Measurements from ENCODE around the gene CPM. TPM values are rescaled to one million over a fixed set of nuclear protein-coding genes. Genes with fewer than 3 reads are reported as not detected.

Gene CPM
- polyA plus RNA-seq, 1 experiment = 5.4 TPM

DNA sequence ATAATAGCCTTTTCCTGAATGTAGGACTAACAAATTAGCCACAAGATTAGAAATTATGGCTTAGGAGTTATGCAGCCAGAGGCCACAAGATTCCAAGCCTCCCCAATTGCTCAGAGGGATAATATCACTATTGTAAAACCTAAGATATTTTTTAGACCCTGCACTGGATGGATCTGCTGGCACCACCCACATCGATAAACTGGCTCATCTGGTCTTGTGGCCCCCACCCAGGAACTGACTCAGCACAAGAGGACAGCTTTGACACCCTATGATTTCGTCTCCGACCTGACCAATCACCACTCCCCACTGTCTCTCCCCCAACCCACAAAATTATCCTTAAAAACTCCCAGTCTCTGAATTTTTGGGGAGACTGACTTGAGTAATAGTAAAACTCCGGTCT, 54.7 kb downstream of the CPM start:
- no peaks in the 10 kb centered on the region for H3K9me3 ChIP-seq (ENCODE audit: control insufficient read depth, insufficient read depth, low read length)
- CTCF ChIA-PET = no interaction called here
- H3K27ac ChIP-seq (ENCODE audit: low read depth, low read length) = no peak overlapping the region
- TF ChIP-seq, protein P1, sequence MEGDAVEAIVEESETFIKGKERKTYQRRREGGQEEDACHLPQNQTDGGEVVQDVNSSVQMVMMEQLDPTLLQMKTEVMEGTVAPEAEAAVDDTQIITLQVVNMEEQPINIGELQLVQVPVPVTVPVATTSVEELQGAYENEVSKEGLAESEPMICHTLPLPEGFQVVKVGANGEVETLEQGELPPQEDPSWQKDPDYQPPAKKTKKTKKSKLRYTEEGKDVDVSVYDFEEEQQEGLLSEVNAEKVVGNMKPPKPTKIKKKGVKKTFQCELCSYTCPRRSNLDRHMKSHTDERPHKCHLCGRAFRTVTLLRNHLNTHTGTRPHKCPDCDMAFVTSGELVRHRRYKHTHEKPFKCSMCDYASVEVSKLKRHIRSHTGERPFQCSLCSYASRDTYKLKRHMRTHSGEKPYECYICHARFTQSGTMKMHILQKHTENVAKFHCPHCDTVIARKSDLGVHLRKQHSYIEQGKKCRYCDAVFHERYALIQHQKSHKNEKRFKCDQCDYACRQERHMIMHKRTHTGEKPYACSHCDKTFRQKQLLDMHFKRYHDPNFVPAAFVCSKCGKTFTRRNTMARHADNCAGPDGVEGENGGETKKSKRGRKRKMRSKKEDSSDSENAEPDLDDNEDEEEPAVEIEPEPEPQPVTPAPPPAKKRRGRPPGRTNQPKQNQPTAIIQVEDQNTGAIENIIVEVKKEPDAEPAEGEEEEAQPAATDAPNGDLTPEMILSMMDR (IDR thresholded peaks at IDR 0.05; ENCODE audit: low read depth, low read length) = no peak
- H3K4me3 ChIP-seq (ENCODE audit: low read depth, low read length) = no peak overlapping the region
- DNase-seq (ENCODE audit: low read depth, low spot score) = no peak
- POLR2A ChIA-PET = no interaction called here
- H3K27me3 ChIP-seq (ENCODE audit: control insufficient read depth, insufficient read depth, low read length) = no peaks in the 10 kb centered on the region

DNA sequence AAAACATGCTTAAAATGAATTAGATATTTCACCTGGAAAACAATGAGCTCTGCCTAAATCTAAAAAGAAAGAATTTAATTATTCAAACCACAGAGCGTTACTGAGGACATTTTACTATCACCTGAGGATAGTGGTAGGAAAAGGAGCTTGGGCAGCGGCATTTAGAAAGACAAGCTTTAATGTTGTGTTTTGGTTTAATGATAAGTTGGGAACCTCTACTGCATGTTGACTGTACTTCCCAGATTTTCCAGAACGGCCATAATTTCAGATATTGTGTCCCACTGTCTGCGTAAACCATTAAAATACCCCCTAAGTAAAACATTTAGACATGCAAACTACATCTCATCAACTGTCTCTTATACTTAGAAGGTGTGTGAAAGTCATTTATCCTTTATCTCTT, 55.4 kb downstream of the CPM start:
- no peak overlapping the region for H3K27ac ChIP-seq (ENCODE audit: low read depth, low read length)
- TF ChIP-seq, protein P1 (IDR thresholded peaks at IDR 0.05; ENCODE audit: low read depth, low read length) = no peak
- no peaks in the 10 kb centered on the region for H3K27me3 ChIP-seq (ENCODE audit: control insufficient read depth, insufficient read depth, low read length)
- no peak overlapping the region for H3K4me3 ChIP-seq (ENCODE audit: low read depth, low read length)
- ChIA-PET POLR2A (no interaction called here), CTCF (interaction anchor here (0.9 to 1.7 kb wide), 3 partner anchors 11 to 279 kb away, joined by 3 to 5 read pairs (median 4); no protein-coding TSS in a partner anchor)
- no peak for DNase-seq (ENCODE audit: low read depth, low spot score)
- H3K9me3 ChIP-seq (ENCODE audit: control insufficient read depth, insufficient read depth, low read length) = no peaks in the 10 kb centered on the region

DNA sequence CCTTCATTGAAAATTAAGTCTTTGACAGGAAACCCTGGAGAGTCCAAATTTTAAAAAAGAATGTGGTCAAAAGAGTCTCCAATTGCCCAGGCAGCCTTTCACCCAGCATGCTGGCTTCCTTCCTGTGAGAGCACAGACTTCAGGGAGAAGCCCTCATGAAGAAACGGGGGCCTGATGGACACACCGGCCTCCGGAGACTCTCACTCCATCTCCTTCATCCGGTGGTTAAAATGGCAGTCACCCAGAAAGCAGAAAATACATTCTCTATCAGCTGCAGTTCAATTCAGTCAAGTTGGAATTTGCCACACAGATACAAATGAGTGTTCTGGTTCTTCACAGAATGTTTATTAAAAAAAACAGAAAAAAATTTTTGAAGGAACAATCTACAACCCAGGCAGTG, 56.5 kb downstream of the CPM start:
- no peaks in the 10 kb centered on the region for H3K27me3 ChIP-seq (ENCODE audit: control insufficient read depth, insufficient read depth, low read length)
- no peak overlapping the region for H3K27ac ChIP-seq (ENCODE audit: low read depth, low read length)
- ChIA-PET CTCF (interaction anchor here (0.9 to 1.7 kb wide), 2 partner anchors 14 to 280 kb away, joined by 3 to 4 read pairs; no protein-coding TSS in a partner anchor), POLR2A (no interaction called here)
- TF ChIP-seq, protein P1 (IDR thresholded peaks at IDR 0.05; ENCODE audit: low read depth, low read length) = no peak
- no peak for DNase-seq (ENCODE audit: low read depth, low spot score)
- H3K4me3 ChIP-seq (ENCODE audit: low read depth, low read length) = no peak overlapping the region
- H3K9me3 ChIP-seq (ENCODE audit: control insufficient read depth, insufficient read depth, low read length) = no peaks in the 10 kb centered on the region

DNA sequence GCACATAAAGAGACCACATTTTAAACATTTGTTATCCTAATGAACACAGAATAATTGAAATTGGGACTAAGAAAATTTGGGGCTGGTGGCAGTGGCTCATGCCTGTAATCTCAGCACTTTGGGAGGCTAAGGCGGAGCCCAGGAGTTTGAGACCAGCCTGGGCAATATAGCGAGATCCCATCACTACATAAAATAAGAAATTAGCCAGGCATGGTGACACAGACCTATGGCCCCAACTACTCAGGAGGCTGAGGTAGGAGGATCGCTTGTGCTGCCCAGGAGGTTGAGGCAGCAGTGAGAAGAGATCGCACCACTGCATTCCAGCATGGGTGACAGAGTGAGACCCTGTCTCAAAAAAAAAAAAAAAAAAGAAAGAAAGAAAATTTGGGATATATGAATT, 59.7 kb downstream of the CPM start:
- no peaks in the 10 kb centered on the region for H3K27me3 ChIP-seq (ENCODE audit: control insufficient read depth, insufficient read depth, low read length)
- ChIA-PET POLR2A (interaction anchor here (0.7 kb wide), 1 partner anchor 12 kb away, joined by 7 read pairs; no protein-coding TSS in a partner anchor), CTCF (interaction anchor here (0.7 to 6.9 kb wide), 3 partner anchors 14 to 197 kb away, joined by 4 to 48 read pairs (median 5); no protein-coding TSS in a partner anchor)
- H3K9me3 ChIP-seq (ENCODE audit: control insufficient read depth, insufficient read depth, low read length) = no peaks in the 10 kb centered on the region
- H3K27ac ChIP-seq (ENCODE audit: low read depth, low read length) = no peak overlapping the region
- no peak for DNase-seq (ENCODE audit: low read depth, low spot score)
- TF ChIP-seq, protein P1 (IDR thresholded peaks at IDR 0.05; ENCODE audit: low read depth, low read length) = no peak
- no peak overlapping the region for H3K4me3 ChIP-seq (ENCODE audit: low read depth, low read length)

DNA sequence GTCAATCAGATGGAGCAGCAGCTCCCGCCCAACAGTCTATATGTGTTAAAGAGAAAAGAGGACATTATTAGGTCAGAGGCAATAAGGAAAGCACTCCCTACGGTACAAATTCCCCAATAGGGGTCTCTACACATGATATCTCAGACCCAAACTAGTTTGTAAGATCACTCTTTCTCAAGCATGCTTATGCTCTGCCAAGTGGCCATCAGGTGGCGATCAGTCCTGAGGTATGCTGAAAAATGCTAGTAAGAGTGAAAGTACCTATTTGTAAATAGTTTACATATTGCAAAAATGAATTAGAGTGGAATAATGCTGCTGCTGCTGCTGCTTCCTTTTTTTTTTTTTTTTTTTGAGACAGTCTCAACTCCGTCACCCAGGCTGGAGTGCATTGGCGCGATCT, 61.0 kb downstream of the CPM start:
- TF ChIP-seq, protein P1 (IDR thresholded peaks at IDR 0.05; ENCODE audit: low read depth, low read length) = peak; percentile 40
- no peak for DNase-seq (ENCODE audit: low read depth, low spot score)
- Histone ChIP-seq H3K9me3 (ENCODE audit: control insufficient read depth, insufficient read depth, low read length) (no peaks in the 10 kb centered on the region), H3K27ac (ENCODE audit: low read depth, low read length) (no peak overlapping the region), H3K4me3 (ENCODE audit: low read depth, low read length) (no peak overlapping the region), H3K27me3 (ENCODE audit: control insufficient read depth, insufficient read depth, low read length) (no peaks in the 10 kb centered on the region)
- ChIA-PET CTCF (interaction anchor here (6.9 kb wide), 1 partner anchor 199 kb away, joined by 48 read pairs; no protein-coding TSS in a partner anchor), POLR2A (interaction anchor here (0.7 kb wide), 1 partner anchor 10 kb away, joined by 5 read pairs; no protein-coding TSS in a partner anchor)
